ACC112 (cell line): ENCODE data around the gene ADARB1.

Source experiments
- H2AFZ ChIP-seq: fragments of 200-600 bp; sonication (generic); one replicate; pipeline ENCODE4 v1.6.0; 2017; ENCODE audit warnings: antibody characterized with exemption, low read length; ENCODE audit not compliant: unreplicated experiment
- H3K27ac ChIP-seq: fragments of 200-600 bp; sonication (generic); 2 replicates; pipeline ENCODE4 v1.5.1; 2014; ENCODE audit warnings: low read depth, mild to moderate bottlenecking, antibody characterized with exemption, low read length, moderate library complexity
- H3K27me3 ChIP-seq: fragments of 200-600 bp; sonication (generic); 2 replicates; pipeline ENCODE4 v1.6.1; 2014; ENCODE audit warnings: mild to moderate bottlenecking, antibody characterized with exemption, low read length, moderate library complexity, mixed read lengths; ENCODE audit not compliant: insufficient read depth
- H3K36me3 ChIP-seq: fragments of 200-600 bp; sonication (generic); 2 replicates; pipeline ENCODE4 v1.6.1; 2016; ENCODE audit warnings: mild to moderate bottlenecking, antibody characterized with exemption, low read length, moderate library complexity, mixed read lengths; ENCODE audit not compliant: insufficient read depth
- H3K4me1 ChIP-seq: fragments of 200-600 bp; sonication (generic); one replicate; pipeline ENCODE4 v1.6.1; 2016; ENCODE audit warnings: low read length, mixed read lengths; ENCODE audit not compliant: insufficient read depth, unreplicated experiment, control insufficient read depth
- H3K4me3 ChIP-seq: fragments of 200-600 bp; sonication (generic); 2 replicates; pipeline ENCODE4 v1.5.1; 2014; ENCODE audit warnings: mild to moderate bottlenecking, low read depth, low read length
- H3K79me2 ChIP-seq: fragments of 200-600 bp; sonication (generic); one replicate; pipeline ENCODE4 v1.6.0; 2016; ENCODE audit warnings: low read length; ENCODE audit not compliant: control insufficient read depth, unreplicated experiment, insufficient read depth

Gene ADARB1

GRCh38 chr21:45069711-45070110 lies 4.7 kb upstream of the ADARB1 start:
- H3K4me3 ChIP-seq: no peak overlapping the region
- H3K27ac ChIP-seq: no peak overlapping the region
- no peak overlapping the region for H2AFZ ChIP-seq

GRCh38 chr21:45071078-45071873 lies 3.1 kb upstream of the ADARB1 start:
- no peak overlapping the region for H3K4me3 ChIP-seq
- no peaks in the 10 kb centered on the region for H3K36me3 ChIP-seq
- no peak overlapping the region for H2AFZ ChIP-seq
- H3K27me3 ChIP-seq: no peaks in the 10 kb centered on the region
- H3K4me1 ChIP-seq: no peaks in the 10 kb centered on the region
- H3K27ac ChIP-seq: no peak overlapping the region
- H3K79me2 ChIP-seq: peaks cover under 1% of the 10 kb centered on the region

More at GRCh38 chr21:45069711-45070110, 4.7 kb upstream of the ADARB1 start:
- no peaks in the 10 kb centered on the region for H3K79me2 ChIP-seq
- no peaks in the 10 kb centered on the region for H3K36me3 ChIP-seq
- H3K27me3 ChIP-seq: no peaks in the 10 kb centered on the region
- no peaks in the 10 kb centered on the region for H3K4me1 ChIP-seq

GRCh38 chr21:45071874-45072737 lies 2.3 kb upstream of the ADARB1 start:
- no peaks in the 10 kb centered on the region for H3K36me3 ChIP-seq
- H3K4me1 ChIP-seq: no peaks in the 10 kb centered on the region
- H2AFZ ChIP-seq: no peak overlapping the region
- H3K27ac ChIP-seq: no peak overlapping the region
- H3K27me3 ChIP-seq: no peaks in the 10 kb centered on the region
- no peak overlapping the region for H3K4me3 ChIP-seq
- peaks cover 2% of the 10 kb centered on the region for H3K79me2 ChIP-seq

DNA sequence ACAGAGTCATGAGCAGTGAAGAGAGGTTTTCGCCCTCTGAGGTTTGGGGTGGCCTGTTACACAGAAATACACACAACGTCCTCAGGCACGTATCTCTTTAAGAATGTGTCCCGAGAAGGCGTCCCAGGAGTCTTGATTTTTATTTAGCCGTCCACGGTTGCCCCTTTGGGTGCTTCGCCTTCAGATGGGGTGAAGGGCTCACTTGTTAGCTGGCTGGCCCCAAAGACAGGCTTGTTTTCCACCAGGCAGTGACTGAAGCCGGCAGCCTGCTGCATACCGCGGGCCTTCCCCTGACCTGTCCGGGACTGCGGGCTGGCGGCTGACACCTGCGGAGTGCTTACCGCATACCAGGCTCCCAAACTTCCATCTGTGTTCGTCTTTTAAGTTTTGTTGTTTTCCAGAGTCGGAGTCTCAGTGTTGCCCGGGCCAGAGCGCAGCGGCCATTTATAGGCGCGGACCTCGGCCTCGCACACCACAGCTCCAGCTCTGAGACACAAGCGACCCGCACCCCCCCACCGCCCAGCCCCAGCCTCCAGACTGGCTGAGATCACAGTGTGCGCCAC lies 1.6 kb upstream of the ADARB1 start:
- Histone ChIP-seq H3K4me3 (peak overlapping the region; percentile 92; the same call in 1 of the 2 replicates), H3K4me1 (no peaks in the 10 kb centered on the region), H2AFZ (no peak overlapping the region), H3K36me3 (no peaks in the 10 kb centered on the region), H3K27ac (no peak overlapping the region), H3K27me3 (no peaks in the 10 kb centered on the region), H3K79me2 (peaks cover 4% of the 10 kb centered on the region)

DNA sequence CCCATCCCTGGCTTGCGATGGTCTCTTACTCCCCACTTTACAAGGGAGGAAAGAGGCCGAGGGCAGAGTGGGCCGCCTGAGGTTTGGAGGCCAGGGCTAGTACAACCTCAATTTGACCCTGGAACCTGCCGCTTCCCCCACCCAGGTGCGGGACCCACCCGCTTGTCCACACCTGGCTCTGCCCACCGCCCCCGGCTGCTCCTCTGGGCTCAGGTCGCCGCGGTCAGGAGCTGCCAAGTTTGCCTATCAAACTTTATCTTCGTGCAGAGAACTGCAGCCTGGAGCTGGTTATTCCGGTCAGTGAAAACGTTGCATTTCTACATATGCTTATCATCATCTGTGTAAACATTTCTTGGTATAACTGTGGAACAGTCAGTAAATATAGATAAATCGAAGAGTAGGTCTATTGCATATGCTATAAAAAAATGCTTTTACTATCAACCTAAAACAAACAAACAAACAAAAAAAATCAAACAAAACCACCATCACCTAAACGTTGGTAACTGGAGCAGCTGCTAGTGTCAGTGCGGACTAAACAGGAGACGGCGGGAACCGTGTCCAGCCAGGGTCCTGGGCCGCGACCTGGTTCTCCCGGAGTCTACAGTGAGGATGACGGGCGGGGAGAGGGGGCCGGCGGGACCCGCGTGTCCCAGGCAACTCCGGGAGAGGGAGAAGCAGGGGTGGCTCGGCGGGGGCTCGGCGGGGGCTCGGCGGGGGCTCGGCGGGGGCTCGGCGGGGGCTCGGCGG lies 906 bp upstream of the ADARB1 start:
- no peak overlapping the region for H3K27ac ChIP-seq
- no peaks in the 10 kb centered on the region for H3K36me3 ChIP-seq
- no peaks in the 10 kb centered on the region for H3K27me3 ChIP-seq
- H3K4me1 ChIP-seq: peaks cover 3% of the 10 kb centered on the region
- H3K4me3 ChIP-seq: peak overlapping the region; percentile 92
- peak overlapping the region; percentile 66 for H2AFZ ChIP-seq
- H3K79me2 ChIP-seq: peaks cover 10% of the 10 kb centered on the region

DNA sequence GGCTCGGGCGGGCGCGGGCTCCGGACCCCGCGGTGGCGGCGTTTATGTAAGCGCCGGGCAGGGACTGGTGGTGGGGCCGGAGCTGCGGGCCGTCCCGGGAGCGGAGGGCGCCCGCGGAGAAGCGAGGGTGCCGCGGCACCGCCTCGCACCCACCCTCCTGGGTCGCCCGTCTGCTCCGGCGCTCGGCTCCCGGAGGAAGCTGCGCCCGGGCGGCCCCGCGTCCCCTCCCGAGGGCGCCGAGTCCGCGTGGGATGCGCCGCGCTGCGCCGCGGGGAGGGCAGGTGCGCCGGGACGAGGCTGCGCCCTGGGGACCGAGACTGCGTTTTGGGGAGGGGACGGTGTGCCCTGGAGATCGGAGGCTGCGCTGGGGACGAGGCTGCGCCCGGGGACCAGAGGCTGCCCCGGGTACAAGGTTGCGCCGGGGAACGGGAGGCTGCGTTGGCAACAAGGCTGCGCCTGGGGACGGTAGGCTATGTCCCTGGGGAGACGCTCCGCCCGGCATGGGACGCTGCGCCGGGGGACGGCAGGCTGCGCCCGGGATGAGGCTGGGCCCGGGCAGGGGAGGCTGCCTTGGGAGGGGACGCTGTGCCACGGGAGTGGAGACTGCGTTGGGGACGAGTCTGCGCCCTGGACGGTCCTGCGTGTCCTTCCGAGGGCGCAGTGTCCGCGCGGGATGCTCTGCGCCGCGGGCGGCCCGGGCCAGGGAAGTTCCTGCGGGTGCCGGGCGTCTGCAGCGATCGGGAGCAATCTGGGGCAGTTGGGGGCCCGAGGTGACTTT lies 627 bp downstream of the ADARB1 start:
- Histone ChIP-seq H3K79me2 (peaks cover 18% of the 10 kb centered on the region), H3K4me3 (peak overlapping the region; percentile 91), H2AFZ (peak overlapping the region; percentile 59), H3K27me3 (no peaks in the 10 kb centered on the region), H3K36me3 (no peaks in the 10 kb centered on the region), H3K4me1 (peaks cover 7% of the 10 kb centered on the region), H3K27ac (peak overlapping the region; percentile 14; the same call in 1 of the 2 replicates)

DNA sequence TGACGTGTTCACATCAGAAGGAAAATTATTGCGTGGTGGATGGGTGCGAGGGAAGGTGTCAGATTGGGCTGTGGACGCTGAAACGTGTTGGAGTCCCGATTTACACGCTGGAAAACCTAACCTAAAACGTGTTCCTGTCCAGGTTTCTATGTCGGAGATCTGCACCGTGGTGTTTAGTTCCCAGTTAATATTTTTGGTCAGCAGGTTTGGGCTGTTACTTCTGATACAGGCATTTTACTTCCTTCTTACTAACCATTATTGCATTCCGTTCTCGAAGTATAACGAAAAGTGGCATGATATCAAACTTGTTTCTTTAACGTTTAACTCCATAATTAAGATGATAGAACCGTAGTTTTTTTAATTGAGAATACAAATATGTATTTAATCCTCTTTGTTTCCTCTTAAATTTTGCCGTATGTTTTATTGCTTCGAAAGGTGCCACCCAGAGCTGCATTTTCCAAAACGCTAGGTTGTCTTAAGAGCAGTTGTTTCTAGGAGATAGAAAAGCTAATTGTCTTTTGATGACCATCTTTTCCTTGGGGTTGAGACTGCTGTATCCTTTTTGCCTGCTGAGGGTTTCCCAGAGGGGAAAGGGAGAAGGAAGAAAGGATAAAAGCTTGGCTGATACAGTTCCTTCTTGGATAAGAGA lies 1.3 kb downstream of the ADARB1 start:
- H3K4me1 ChIP-seq: peaks cover 8% of the 10 kb centered on the region
- peak overlapping the region; percentile 59 for H2AFZ ChIP-seq
- peak overlapping the region; percentile 91 for H3K4me3 ChIP-seq
- peak overlapping the region; percentile 14; the same call in 1 of the 2 replicates for H3K27ac ChIP-seq
- no peaks in the 10 kb centered on the region for H3K36me3 ChIP-seq
- peaks cover 18% of the 10 kb centered on the region for H3K79me2 ChIP-seq
- no peaks in the 10 kb centered on the region for H3K27me3 ChIP-seq

GRCh38 chr21:45076245-45076711 lies 1.9 kb downstream of the ADARB1 start:
- Histone ChIP-seq H3K4me3 (peak overlapping the region; percentile 91), H3K4me1 (peaks cover 14% of the 10 kb centered on the region), H3K27me3 (no peaks in the 10 kb centered on the region), H3K27ac (no peak overlapping the region; the same call in 1 of the 2 replicates), H3K36me3 (no peaks in the 10 kb centered on the region), H2AFZ (no peak overlapping the region), H3K79me2 (peaks cover 18% of the 10 kb centered on the region)

GRCh38 chr21:45078371-45078770 lies 4.0 kb downstream of the ADARB1 start:
- peaks cover 18% of the 10 kb centered on the region for H3K4me1 ChIP-seq
- no peak overlapping the region for H2AFZ ChIP-seq
- H3K4me3 ChIP-seq: no peak overlapping the region
- no peak overlapping the region for H3K27ac ChIP-seq
- no peaks in the 10 kb centered on the region for H3K36me3 ChIP-seq
- no peaks in the 10 kb centered on the region for H3K27me3 ChIP-seq
- H3K79me2 ChIP-seq: peaks cover 26% of the 10 kb centered on the region
